ENCODE data around the gene LCT. TPM values are rescaled to one million over a fixed set of nuclear protein-coding genes. Genes with fewer than 3 reads are reported as not detected.
"Not testable (repeated sequence)": the region's sequence is repeated elsewhere in the genome, so short reads cannot be mapped to it uniquely, and the experiment has no call there.

Gene LCT
- total RNA-seq (under 1 TPM; 0.29 to 0.48 TPM), polyA plus RNA-seq (not detected)

GRCh38 chr2:135836596-135837270 is at the start of gene LCT:
Gene LCT, minus strand, starts transcription at chr2:135837184. Its CDS starts 15 bp downstream, at chr2:135837169.
- Histone ChIP-seq H3K9me3 (ENCODE audit: low read length) (no peaks in the 10 kb centered on the region), H3K36me3 (ENCODE audit: insufficient read depth, low read length) (no peaks in the 10 kb centered on the region), H3K4me1 (ENCODE audit: insufficient read depth, low read length) (no peaks in the 10 kb centered on the region), H3K4me3 (ENCODE audit: low read length) (no peak within 1 kb of the TSS), H3K27me3 (ENCODE audit: insufficient read depth, low read length, poor library complexity, severe bottlenecking) (no peaks in the 10 kb centered on the region), H3K27ac (ENCODE audit: low read depth, low read length) (no peak within 1 kb of the TSS)
- no peaks in the 10 kb centered on the region for H3K27me3 Mint-ChIP-seq
- no peak within 1 kb of the TSS for H3K4me3 Mint-ChIP-seq
- no peak within 1 kb of the TSS for H3K27ac Mint-ChIP-seq
- ChIA-PET POLR2A (no interaction called here), CTCF (no interaction called here)
- H3K4me1 Mint-ChIP-seq, result peaks cover 2 to 13% (median 13%) of the 10 kb centered on the region in 3 donors
- H3K9me3 Mint-ChIP-seq, result no peaks in the 10 kb centered on the region
- H3K36me3 Mint-ChIP-seq, result peaks cover 0 to 18% (median 0%) of the 10 kb centered on the region in 3 donors
- DNase-seq, result no peak

DNA sequence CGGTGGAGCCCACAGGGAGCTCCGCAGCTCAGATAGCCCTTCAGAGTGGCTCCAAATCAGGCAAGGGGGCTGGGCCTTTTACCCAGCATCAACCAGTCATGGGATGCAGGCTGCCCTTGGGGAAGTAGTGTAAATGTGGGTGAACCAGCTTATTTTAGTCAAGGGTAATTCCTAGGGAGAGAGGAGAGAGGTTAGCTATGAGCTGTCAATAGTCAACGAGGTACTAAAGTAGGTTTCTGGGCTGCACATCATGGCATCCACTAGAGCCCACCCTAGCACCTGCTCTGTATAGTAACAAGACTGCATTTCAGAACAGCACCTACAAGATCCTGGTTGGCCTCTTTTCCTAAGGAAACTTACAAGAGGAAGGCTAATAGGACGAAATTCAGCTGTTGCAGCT is 48.7 kb upstream of the LCT start:
- CTCF ChIA-PET, result interaction anchor here (1.3 kb wide), 1 partner anchor 88 kb away, joined by 4 read pairs; no protein-coding TSS in a partner anchor

DNA sequence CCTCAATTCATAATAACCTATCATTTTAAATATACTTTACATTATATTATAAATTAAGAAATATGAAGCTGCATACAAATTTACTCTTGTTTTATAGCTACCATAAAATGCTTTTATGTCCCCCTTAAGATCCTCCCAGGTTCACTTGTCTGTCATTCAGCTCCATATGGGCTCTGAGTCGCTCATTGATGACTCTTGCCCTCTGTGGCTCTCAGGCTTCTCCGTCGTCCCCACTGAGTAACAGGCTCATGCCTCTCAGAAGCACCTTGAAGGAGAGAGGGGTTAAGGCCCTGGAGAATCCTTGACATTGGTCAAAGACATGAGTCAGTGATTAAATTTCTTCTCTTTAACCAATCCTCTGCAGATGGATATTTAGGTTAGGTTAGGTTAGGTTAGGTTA is 45.4 kb upstream of the LCT start:
- POLR2A ChIA-PET, result no interaction called here

More for the DNA sequence above, 48.7 kb upstream of the LCT start:
- Histone ChIP-seq H3K27ac (ENCODE audit: low read depth, low read length) (no peak overlapping the region), H3K9me3 (ENCODE audit: low read length) (no peaks in the 10 kb centered on the region), H3K4me1 (ENCODE audit: insufficient read depth, low read length) (no peaks in the 10 kb centered on the region), H3K27me3 (ENCODE audit: insufficient read depth, low read length, poor library complexity, severe bottlenecking) (no peaks in the 10 kb centered on the region), H3K36me3 (ENCODE audit: insufficient read depth, low read length) (no peaks in the 10 kb centered on the region), H3K4me3 (ENCODE audit: low read length) (no peak overlapping the region)
- peaks cover 21 to 23% of the 10 kb centered on the region in 2 donors for H3K27me3 Mint-ChIP-seq
- POLR2A ChIA-PET, result interaction anchor here (0.6 kb wide), 1 partner anchor 17 kb away, joined by 3 read pairs; no protein-coding TSS in a partner anchor
- H3K4me3 Mint-ChIP-seq, result no peak overlapping the region
- no peaks in the 10 kb centered on the region for H3K4me1 Mint-ChIP-seq
- DNase-seq, result no peak
- H3K9me3 Mint-ChIP-seq, result peaks cover 0 to 2% (median 0%) of the 10 kb centered on the region in 5 donors
- H3K36me3 Mint-ChIP-seq, result peaks cover 0 to 2% (median 0%) of the 10 kb centered on the region in 3 donors
- H3K27ac Mint-ChIP-seq, result no peak overlapping the region

GRCh38 chr2:135876770-135877169 is 39.8 kb upstream of the LCT start:
- Mint-ChIP-seq H3K27ac (peak overlapping the region; percentile 83 to 95 (median 91)), H3K36me3 (peaks cover 0 to 28% (median 4%) of the 10 kb centered on the region in 3 donors), H3K4me1 (peaks cover 33 to 44% (median 40%) of the 10 kb centered on the region in 3 donors), H3K4me3 (peak overlapping the region; percentile 85 to 96 (median 90))
- not testable (repeated sequence) for DNase-seq; H3K9me3 ChIP-seq (ENCODE audit: low read length); H3K27me3 ChIP-seq (ENCODE audit: insufficient read depth, low read length, poor library complexity, severe bottlenecking); H3K36me3 ChIP-seq (ENCODE audit: insufficient read depth, low read length); H3K9me3 Mint-ChIP-seq; H3K27me3 Mint-ChIP-seq
- peak overlapping the region; percentile 71 for H3K4me3 ChIP-seq (ENCODE audit: low read length)
- ChIA-PET POLR2A (interaction anchor here (0.7 to 1.0 kb wide), 3 partner anchors 136 to 500 kb away, joined by 3 to 5 read pairs (median 4); partner anchors contain the start of gene R3HDM1), CTCF (interaction anchor here (1.8 to 1.9 kb wide), 2 partner anchors 79 to 508 kb away, joined by 7 to 9 read pairs; no protein-coding TSS in a partner anchor)
- H3K4me1 ChIP-seq (ENCODE audit: insufficient read depth, low read length), result peaks cover 23% of the 10 kb centered on the region
- peak overlapping the region; percentile 92 for H3K27ac ChIP-seq (ENCODE audit: low read depth, low read length)

More for the DNA sequence above, 45.4 kb upstream of the LCT start:
- Mint-ChIP-seq H3K27ac (no peak overlapping the region), H3K27me3 (peaks cover 16 to 17% of the 10 kb centered on the region in 2 donors), H3K9me3 (no peaks in the 10 kb centered on the region), H3K36me3 (peaks cover 0 to 3% (median 0%) of the 10 kb centered on the region in 3 donors), H3K4me3 (no peak overlapping the region), H3K4me1 (peaks cover 0 to 4% (median 3%) of the 10 kb centered on the region in 3 donors)
- DNase-seq, result no peak
- CTCF ChIA-PET, result no interaction called here
- Histone ChIP-seq H3K9me3 (ENCODE audit: low read length) (no peaks in the 10 kb centered on the region), H3K36me3 (ENCODE audit: insufficient read depth, low read length) (no peaks in the 10 kb centered on the region), H3K4me3 (ENCODE audit: low read length) (no peak overlapping the region), H3K27me3 (ENCODE audit: insufficient read depth, low read length, poor library complexity, severe bottlenecking) (no peaks in the 10 kb centered on the region), H3K4me1 (ENCODE audit: insufficient read depth, low read length) (no peaks in the 10 kb centered on the region), H3K27ac (ENCODE audit: low read depth, low read length) (no peak overlapping the region)

- Histone ChIP-seq H3K27ac (ENCODE audit: low read depth, low read length) (peak within 1 kb of the TSS; percentile 92), H3K4me1 (ENCODE audit: insufficient read depth, low read length) (peaks cover 23% of the 10 kb centered on the region), H3K27me3 (ENCODE audit: insufficient read depth, low read length, poor library complexity, severe bottlenecking) (no peaks in the 10 kb centered on the region), H3K9me3 (ENCODE audit: low read length) (no peaks in the 10 kb centered on the region), H3K4me3 (ENCODE audit: low read length) (peak within 1 kb of the TSS; percentile 71), H3K36me3 (ENCODE audit: insufficient read depth, low read length) (no peaks in the 10 kb centered on the region)
- Mint-ChIP-seq H3K4me1 (peaks cover 35 to 50% (median 46%) of the 10 kb centered on the region in 3 donors), H3K27ac (peak within 1 kb of the TSS; percentile 83 to 99 (median 98)), H3K9me3 (peaks cover 0 to 1% (median 0%) of the 10 kb centered on the region in 5 donors), H3K4me3 (peak within 1 kb of the TSS; percentile 91 to 98 (median 94)), H3K36me3 (peaks cover 0 to 34% (median 5%) of the 10 kb centered on the region in 3 donors), H3K27me3 (peaks cover 0 to 2% of the 10 kb centered on the region in 2 donors)
- CTCF ChIA-PET, result interaction anchor here (1.0 to 1.9 kb wide), 4 partner anchors 17 to 548 kb away, joined by 3 to 9 read pairs (median 5); no protein-coding TSS in a partner anchor
- POLR2A ChIA-PET, result interaction anchor here (0.7 to 1.1 kb wide), 4 partner anchors 133 to 500 kb away, joined by 3 to 6 read pairs (median 4); partner anchors contain the start of gene R3HDM1
- peak; percentile 95 to 99 (median 97) for DNase-seq
Measured at GRCh38 chr2:135876066-135876711, 39.2 kb upstream of the LCT start, which contains the start of gene MCM6. Gene MCM6, minus strand, starts transcription at chr2:135876443. Its CDS starts 78 bp downstream, at chr2:135876365.

DNA sequence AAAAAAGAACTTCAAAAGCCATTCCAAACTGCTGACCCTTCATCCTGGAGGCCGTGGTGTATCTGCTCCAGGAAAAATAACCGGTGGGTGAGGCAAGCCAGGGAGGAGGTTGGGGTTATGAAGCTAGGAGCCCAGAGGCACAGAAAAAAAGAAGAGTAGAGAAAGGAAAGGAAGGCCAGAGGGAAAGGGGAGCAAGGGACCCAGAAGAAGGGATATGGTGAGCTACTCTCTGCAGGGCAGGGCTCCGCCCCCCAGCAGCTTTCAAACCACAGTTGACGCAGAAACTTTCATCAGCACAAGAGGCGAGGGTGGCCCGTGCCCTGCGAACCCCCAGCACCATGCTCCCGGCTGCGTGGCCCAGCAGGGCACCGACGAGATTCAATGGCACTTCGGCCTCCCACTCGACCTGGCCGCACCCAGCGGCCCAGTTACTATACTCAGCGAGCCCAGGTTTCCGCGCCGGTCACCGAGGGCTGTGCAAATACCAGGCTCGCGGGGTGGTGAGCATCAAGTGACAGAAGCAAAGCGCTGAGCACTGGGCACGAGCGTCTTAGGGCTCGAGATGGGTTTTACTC is 38.6 kb upstream of the LCT start:
- Histone ChIP-seq H3K36me3 (ENCODE audit: insufficient read depth, low read length) (peaks cover 2% of the 10 kb centered on the region), H3K27me3 (ENCODE audit: insufficient read depth, low read length, poor library complexity, severe bottlenecking) (no peaks in the 10 kb centered on the region), H3K9me3 (ENCODE audit: low read length) (no peaks in the 10 kb centered on the region), H3K4me3 (ENCODE audit: low read length) (peak overlapping the region; percentile 71), H3K27ac (ENCODE audit: low read depth, low read length) (peak overlapping the region; percentile 92), H3K4me1 (ENCODE audit: insufficient read depth, low read length) (peaks cover 23% of the 10 kb centered on the region)
- H3K9me3 Mint-ChIP-seq, result peaks cover 0 to 1% (median 0%) of the 10 kb centered on the region in 5 donors
- H3K4me1 Mint-ChIP-seq, result peaks cover 35 to 53% (median 48%) of the 10 kb centered on the region in 3 donors
- CTCF ChIA-PET, result interaction anchor here (0.7 to 1.9 kb wide), 5 partner anchors 16 to 548 kb away, joined by 3 to 9 read pairs (median 3); no protein-coding TSS in a partner anchor
- H3K27ac Mint-ChIP-seq, result peak overlapping the region; percentile 83 to 99 (median 98)
- POLR2A ChIA-PET, result interaction anchor here (0.6 to 1.1 kb wide), 7 partner anchors 17 to 345 kb away, joined by 3 to 6 read pairs (median 4); partner anchors contain the start of genes R3HDM1, UBXN4 and ZRANB3
- H3K36me3 Mint-ChIP-seq, result peaks cover 0 to 38% (median 5%) of the 10 kb centered on the region in 3 donors
- peaks cover 0 to 2% of the 10 kb centered on the region in 2 donors for H3K27me3 Mint-ChIP-seq
- DNase-seq, result peak; percentile 60 to 86 (median 77)
- peak overlapping the region; percentile 85 to 98 (median 94) for H3K4me3 Mint-ChIP-seq

DNA sequence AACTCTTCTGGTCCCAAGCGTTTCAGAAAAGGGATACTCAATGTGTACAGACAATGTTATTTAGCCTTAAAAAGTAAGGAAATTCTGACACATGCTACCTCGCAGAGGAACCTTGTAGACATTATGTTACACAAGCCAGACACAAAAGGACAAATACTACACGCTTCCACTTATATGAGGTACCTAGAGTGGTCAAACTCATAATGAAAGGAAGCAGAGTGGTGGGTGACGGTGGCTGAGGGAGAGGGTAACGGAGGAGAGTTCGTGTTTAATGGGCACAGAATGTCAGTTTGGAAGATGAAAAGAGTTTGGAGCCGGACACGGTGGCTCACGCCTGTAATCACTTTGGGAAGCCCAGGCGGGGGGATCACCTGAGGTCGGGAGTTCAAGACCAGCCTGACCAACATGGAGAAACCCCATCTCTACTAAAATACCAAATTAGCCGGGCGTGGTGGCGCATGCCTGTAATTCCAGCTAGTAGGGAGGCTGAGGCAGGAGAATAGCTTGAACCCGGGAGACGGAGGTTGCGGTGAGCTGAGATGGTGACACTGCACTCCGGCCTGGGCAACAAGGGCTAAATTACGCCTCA is 37.9 kb upstream of the LCT start:
- POLR2A ChIA-PET, result interaction anchor here (0.6 to 1.1 kb wide), 5 partner anchors 16 to 344 kb away, joined by 3 to 6 read pairs (median 4); partner anchors contain the start of genes UBXN4 and ZRANB3
- CTCF ChIA-PET, result interaction anchor here (0.7 to 1.9 kb wide), 5 partner anchors 15 to 549 kb away, joined by 3 to 9 read pairs (median 3); no protein-coding TSS in a partner anchor

More for the DNA sequence above, 37.9 kb upstream of the LCT start:
- H3K4me3 ChIP-seq (ENCODE audit: low read length), result peak overlapping the region; percentile 71
- Mint-ChIP-seq H3K27me3 (peaks cover 0 to 2% of the 10 kb centered on the region in 2 donors), H3K27ac (peak overlapping the region; percentile 43 to 99 (median 96)), H3K4me3 (peak overlapping the region; percentile 85 to 98 (median 94)), H3K9me3 (peaks cover 0 to 1% (median 0%) of the 10 kb centered on the region in 5 donors), H3K36me3 (peaks cover 0 to 38% (median 5%) of the 10 kb centered on the region in 3 donors), H3K4me1 (peaks cover 35 to 57% (median 53%) of the 10 kb centered on the region in 3 donors)
- H3K27ac ChIP-seq (ENCODE audit: low read depth, low read length), result peak overlapping the region; percentile 92
- H3K4me1 ChIP-seq (ENCODE audit: insufficient read depth, low read length), result peaks cover 23% of the 10 kb centered on the region
- H3K9me3 ChIP-seq (ENCODE audit: low read length), result no peaks in the 10 kb centered on the region
- peaks cover 9% of the 10 kb centered on the region for H3K36me3 ChIP-seq (ENCODE audit: insufficient read depth, low read length)
- H3K27me3 ChIP-seq (ENCODE audit: insufficient read depth, low read length, poor library complexity, severe bottlenecking), result no peaks in the 10 kb centered on the region
- DNase-seq, result peak in 1 of 5 donors; percentile 1
